ENCODE data around the gene HOGA1.

Gene HOGA1

DNA sequence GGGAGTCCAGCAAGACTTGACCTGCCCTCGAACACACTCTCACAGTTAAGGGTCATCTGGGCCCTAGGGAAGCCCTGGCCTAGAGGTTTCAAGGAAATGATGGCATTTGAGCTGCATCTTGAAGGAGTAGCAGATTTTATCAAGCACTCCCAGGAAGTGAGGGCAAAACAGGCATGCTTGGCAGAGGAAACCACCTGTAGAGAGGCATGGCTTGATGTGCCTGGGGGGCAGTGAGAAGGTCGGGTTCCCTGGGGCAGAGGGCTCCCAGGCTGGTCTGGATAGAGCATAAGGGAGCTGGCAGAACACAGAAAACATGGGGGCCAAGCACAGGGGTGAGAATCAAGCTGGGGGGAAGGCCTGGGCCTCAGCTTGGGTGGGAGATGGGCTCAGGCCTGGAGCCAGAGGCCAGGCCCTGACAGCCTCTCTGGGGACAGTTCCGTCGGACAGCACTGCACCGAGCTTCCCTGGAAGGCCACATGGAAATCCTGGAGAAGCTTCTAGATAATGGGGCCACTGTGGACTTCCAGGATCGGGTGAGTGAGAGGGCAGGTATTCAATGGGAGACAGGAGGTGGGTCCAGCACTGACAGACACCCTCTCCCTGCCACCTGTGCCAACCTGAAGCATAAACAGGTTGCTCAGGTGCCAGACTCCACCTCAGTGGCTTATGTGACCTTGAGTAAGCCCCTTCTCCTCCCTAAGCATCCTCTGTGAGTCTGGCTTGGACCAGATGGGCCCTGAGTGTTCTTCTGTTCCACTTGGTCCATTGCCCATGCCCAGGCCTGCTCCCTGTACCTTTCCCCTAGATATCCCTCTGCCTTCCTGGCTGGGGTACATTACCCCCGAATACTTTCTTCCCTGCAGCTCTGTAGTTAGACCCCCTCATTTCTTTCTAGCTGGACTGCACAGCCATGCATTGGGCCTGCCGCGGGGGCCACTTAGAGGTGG lies 3.5 kb upstream of the HOGA1 start:
- DNase-seq, result no peak

DNA sequence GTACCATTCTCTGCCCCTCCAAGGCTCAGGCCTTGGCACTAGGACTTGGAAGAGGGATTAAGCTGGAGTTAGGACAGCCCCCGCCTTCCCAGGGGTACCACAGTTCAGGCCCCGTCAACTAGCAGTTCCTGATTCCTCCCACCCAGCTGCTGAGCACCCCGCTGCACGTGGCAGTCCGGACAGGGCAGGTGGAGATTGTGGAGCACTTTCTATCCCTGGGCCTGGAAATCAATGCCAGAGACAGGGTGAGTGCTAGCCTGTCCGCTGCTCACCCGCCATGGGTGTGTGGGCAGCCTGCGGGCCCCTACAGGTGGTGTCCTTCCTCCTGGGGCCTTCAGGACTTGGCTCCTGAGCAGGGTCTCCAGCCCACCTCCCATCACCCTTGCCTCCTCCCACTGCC lies 2.0 kb upstream of the HOGA1 start:
- DNase-seq, result no peak

DNA sequence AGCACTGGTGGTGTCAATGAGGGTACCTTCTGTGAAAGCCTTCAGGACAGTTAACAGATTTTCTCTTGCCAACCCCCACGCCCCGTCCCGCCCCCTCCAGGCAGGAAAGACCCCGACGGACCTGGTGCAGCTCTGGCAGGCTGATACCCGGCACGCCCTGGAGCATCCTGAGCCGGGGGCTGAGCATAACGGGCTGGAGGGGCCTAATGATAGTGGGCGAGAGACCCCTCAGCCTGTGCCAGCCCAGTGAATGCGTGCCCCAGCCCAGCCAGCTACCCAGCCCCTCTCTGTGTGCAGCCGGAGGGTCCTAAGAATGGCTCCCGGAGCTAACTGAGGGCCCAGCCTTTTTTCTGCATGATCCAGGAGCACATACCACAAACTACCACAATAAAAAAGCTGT lies 713 bp upstream of the HOGA1 start:
- DNase-seq, result no peak

DNA sequence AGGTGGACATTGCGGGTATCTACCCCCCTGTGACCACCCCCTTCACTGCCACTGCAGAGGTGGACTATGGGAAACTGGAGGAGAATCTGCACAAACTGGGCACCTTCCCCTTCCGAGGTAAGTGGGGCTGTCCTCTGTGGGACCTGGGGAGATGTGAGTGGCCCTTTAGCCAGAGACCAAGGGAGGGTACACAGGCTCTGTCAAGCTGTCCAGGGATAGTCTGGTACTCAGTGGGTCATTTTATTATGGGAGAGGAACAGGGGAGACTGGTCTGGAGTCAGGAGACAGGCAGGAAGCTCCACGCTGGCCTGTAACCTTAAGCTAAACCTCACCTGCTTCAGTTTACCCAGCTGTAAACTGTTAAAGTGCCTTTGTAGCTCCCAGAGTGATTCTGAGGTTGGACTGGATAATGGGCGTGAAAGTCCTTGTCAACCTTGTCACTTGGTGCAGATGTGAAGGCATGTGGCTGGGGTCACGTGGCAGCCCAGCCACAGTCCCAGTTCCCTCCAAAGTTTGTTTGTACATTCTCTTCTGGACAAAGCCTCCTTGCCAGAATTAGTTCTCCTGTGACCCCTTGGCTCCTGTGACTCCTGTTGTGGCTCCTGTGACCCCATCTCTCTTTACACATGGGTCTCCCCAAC lies 729 bp downstream of the HOGA1 start:
- DNase-seq, result no peak

DNA sequence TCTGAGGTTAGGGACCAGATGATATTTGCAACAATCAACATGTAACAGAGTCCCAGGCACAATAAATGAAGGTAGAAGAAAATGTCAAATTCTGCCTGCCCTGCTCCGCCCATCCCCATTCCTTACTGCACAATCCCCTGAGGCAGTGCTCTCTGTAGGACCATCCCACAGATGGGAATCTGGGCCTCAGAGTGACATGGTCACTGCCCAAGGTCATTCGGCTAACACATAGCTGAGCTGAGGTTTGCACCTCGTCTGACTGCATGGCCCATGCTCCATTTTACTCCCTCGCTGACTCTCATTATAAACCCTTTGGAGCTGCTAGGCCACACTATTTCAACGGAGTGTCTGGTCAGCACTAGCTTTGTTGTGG lies 1.2 kb downstream of the HOGA1 start:
- no peak for DNase-seq

DNA sequence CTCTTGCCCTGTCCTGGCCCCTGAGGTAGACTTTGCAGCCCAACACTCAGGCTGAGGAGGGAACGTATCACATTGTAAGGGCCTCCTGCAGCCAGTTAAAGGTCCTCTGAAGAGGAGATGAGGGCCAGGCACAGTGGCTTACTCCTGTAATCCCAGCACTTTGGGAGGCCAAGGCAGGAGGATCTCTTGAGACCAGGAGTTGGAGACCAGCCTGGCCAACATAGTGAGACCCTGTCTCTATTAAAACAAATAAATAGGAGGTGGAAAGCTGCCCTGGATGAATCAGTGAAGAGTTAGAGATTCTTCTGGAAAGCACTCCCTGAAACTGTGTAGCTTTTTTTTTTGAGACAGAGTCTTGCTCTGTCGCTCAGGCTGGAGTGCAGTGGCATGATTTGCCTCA lies 3.0 kb downstream of the HOGA1 start:
- DNase-seq, result no peak

DNA sequence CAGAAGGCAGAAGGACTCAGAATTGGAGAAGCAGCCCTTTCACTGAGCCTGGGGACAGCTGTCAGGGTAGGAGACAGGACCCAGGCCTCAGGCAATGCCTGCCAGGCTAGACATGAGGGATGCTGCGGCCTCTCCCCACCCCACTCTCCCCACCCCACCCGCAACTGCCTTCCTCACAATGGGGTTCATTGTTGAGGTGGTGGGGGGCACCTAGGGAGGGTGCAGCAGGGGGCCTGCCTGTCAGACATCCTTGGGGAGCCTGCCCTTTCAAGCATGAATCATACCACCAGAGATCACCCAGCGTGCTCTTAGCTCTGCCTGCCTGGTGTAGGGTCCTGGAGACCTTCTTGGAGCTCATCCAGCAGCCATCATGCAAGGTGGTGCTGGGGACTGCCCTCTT lies 5.3 kb downstream of the HOGA1 start, which contains the start of gene C10orf62:
Gene C10orf62, plus strand, starts transcription at position 243 of the 400 bp plus-strand sequence. CDS start 177 bp downstream, outside the sequence.
- no peak for DNase-seq

DNA sequence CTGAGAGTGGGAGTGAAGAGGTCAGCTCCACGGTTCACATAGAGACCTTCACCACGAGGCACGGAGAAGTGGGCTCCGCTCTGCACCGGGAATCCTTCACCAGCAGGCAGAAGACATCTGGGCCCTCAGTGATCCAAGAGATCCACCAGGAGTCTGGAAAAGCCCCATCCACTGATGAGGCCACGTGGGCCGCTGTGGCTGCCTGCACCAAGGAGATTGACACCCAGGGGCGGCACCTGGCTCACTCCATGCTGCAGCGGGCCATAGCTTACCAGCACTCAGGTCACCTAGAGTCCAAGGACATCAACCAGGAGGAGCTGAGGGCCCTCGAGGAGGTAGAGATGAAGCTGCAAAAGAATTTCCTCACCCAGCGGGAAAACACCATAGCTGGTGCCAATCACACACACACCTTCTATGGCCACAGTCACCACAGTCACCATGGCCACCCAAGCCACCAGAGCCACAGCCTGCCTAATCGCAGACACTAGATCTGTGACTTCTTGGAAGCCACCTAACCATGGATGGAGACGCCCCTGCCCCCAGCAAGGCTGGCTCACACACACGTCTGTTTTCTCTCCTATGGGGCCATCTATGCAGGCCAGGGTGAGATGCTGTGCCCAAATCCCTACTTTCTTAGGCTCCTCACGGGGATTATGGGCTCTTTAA lies 6.0 kb downstream of the HOGA1 start:
- no peak for DNase-seq

DNA sequence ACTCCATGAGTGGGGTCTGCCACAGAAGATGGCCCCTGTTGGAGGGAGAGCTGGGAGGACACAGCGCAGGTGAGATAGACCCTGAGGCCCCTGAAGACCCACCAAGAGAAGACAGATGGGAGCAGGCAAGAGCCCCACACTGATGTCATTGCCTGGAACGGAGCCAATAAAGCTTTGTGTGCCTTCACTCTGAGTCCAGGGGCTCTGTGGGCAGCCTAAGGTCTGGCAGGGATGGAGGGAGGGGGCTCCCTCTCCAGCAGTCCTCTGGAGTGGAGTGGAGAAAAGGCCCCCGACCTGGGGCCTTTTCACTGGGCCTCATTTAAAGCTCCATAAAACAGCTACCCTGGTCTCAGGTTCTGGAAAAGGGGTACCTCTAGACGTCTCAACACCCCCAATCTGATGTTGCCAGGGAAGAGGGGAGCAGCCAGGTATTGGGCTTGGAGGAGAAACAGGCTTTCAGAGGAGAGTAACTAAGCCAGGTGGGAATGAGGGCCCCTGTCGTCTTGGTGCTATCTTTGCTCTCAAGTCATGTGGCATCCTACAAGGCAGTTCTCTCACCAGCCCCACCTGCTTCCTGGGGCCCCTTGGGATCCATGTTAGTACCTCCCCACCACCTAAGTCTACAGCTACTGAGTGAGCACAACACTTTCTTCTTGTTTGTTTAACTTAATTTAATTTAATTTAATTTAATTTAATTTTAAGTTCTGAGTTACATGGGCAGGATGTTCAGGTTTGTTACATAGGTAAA lies 6.7 kb downstream of the HOGA1 start:
- DNase-seq, result no peak

DNA sequence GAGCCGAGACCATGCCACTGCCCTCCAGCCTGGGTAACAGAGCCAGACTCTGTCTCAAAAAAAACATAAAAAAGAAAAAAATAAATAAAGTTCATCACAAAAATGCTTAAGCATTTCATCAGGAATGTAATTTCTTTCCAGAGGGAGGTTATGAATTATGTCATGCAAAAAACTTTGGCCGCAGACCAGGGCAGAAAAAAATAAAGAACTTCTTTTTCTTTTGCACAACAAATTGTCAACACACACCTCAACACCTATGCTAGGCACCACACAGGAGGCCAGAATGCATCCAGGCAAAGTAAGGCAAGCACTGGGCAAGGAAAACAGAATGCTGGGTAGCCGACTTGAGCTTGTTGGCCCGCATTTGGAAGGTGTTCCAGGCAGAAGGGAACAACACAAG lies 9.2 kb downstream of the HOGA1 start:
- DNase-seq, result no peak

DNA sequence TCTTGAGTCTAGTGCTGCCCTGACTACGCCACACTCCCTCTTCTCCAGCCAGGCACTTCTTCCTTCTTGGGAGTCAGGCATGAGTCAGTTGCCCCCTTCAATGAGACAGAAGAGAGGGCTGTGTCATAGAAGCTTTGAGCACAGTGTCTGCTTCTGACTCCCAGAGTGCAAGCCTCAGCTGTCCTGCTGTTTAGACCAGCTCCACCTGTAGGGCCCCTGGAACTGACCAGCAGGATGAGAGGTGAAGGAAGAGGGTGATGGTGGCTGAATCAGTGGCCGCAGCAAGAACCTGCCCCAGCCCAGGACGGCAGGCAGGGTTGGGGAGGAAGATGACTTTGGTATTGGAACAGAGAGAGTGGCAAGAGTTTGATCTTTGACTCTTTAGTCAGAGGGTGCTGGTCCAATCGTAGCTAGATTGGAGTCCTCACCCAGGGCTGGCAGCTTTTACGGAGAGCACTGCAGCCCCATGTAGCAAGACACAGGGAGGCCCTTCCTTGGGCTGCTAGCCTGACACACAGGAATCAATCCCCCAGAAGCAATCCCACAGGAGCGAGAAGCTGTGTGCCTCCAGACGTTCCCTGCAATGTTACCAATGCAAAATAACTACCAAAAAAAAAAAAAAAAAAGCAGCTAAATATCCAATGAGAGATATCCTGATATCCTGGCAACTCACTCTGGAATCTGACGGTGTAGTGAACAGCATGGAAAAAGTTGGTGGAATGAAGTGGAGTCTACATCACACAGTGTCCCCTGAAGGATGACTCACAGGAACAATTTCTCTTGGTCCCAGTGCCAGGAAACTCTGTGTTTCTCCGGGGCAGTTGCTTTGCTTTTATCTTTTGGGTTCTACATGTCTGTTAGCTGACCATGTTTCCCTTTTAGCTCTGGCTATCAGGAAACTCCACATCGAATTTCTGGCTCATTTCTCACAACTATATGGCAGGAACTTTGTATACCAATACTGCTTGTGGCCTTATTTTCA lies 12.2 kb downstream of the HOGA1 start:
- DNase-seq, result no peak

DNA sequence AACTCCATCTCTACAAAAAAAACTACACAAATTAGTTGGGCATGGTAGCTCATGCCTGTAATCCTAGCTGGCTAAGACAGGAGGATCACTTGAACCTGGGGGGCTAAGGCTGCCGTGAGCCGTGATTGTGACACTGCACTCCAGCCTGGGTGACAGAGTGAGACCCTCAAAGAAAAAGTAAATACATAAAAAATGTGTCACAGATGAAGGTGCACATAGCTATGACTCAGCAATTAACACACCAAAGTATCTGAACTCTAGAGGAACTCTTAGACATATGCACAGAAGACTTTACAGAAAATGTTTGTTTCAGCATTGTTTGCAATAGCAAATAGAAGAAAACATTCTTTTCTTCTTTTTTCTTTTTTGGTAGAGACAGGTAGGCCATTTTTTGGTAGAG lies 13.6 kb downstream of the HOGA1 start:
- DNase-seq, result no peak

DNA sequence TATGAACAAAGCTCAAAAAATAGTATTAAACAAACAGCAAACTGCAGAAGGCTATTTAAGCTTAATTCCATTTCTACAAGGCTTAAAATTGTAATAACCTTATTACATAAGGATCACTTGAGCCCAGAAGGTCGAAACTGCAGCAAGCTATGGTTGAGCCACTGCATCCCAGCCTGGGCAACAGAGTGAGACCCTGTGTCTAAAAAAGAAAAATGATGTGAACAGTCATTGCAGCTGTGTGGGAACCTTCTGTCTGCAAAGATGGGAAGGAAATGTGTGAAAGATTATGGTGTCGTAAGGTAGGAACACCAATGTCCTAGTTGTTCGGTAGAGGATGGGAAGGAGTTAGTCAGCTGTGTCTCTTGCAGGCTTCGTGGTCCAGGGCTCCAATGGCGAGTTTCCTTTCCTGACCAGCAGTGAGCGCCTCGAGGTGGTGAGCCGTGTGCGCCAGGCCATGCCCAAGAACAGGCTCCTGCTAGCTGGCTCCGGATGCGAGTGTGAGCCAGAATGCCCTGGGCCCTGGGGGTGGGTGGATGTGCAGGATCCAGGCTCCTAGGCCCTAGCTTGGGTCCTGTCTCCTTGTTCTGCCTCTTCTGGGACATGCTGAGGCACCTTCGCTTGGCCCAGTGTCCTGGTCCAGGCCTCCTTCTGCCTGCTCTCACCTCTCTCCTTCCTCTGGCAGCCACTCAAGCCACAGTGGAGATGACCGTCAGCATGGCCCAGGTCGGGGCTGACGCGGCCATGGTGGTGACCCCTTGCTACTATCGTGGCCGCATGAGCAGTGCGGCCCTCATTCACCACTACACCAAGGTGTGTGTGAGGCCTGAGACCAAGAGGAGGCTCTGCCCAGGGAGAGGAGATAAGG lies 14.4 kb downstream of the HOGA1 start:
- no peak for DNase-seq

DNA sequence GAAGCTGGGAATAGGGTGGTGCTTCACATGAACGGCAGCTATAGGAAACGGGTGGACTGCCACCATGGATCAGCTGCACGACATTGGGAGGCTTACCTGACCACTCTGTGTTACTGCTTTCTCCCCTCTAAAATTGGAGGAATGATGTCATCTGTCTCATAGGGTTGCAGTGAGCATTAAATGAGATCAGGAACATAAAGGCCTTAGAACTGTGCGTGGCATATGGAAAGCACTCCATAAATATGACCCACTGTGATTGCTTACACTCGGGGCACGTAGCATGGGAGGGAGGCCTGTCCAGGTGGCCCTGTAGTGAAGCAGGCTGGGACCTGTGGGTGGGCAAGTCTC lies 15.1 kb downstream of the HOGA1 start:
- no peak for DNase-seq

DNA sequence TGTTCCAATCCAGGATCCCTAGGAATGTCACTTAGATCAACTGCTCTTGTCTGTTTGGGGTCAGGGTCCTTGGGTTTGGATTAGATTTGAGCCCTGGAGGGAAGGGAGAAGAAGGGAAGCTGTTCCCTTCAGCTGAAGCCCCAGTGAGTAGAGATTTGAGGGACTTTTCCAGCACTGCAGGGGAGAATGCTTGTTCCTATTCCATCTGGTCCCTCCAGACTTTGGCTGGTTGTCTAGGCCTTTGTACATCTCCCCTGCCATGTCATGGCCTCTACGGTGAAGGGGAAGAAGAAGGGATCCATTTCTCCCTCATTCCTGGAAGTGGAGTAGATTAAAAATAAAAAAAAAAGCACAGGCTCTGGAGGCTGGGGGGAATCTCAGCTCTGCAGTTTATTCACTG lies 16.4 kb downstream of the HOGA1 start:
- no peak for DNase-seq

DNA sequence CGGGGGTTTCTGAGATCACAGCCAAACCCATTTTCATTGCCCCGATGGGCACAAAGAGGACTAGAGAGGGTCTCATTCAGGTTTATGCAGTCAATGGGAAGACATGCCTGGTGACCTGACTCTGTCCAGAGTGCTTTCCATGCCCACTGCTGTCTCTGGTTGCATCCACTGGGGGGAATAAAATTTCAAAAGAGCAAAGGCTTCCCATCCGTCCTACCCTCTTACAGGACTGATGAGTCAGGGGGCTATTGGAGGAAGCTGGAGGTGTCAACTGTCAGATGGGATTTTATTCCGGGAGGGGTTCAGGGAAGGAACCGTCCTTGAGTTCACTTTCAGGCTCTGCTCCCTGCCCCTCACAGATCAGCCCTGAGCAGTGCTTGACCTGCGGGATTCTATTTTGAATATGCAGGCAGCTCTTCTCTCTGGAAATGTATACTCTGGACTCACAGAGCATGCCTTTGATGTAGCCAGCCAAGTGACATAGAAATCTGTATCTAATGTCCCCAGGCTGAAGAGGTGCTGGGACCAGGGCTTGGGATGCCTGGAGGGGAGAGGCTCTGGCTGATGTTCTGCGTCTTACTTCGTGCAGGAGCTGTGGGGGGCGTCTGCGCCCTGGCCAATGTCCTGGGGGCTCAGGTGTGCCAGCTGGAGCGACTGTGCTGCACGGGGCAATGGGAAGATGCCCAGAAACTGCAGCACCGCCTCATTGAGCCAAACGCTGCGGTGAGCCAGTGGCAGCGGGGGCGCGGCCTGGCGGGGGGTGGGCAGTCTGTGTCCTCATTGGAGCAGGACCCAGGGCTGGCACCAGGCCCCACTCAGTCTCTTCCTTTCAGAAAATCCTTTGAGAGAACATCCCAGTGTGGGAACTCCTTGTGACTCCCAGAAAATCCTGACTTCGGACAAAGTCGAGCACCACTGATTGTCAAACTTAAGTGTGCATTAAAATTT lies 17.4 kb downstream of the HOGA1 start:
- DNase-seq, result no peak

DNA sequence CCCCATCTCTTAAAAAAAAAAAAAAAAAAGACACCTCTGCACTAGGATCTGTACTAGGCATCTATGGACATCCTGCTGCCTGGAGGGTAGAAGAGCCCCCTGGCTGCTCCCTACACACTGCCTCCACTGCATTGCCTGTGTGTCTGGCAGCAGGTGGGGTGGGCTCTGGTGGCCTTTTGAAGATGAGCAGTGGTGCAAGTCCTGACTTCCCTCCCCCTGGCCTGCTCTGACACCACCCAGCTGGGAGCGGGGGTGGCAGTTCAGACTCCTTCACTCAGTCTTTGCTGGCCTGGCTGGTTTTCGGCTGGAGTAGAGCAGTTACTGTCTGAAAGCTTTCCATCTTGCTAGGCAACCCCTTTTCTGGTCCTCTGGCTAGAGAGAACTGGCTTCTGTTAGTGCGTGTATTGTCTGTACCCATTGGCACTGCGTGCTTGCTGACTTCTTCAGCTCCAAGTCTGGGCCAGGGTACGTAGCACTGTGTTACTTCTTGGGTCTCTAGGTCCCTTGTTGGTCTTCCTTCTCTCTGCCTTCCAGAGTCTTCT lies 23.0 kb downstream of the HOGA1 start:
- DNase-seq, result no peak

DNA sequence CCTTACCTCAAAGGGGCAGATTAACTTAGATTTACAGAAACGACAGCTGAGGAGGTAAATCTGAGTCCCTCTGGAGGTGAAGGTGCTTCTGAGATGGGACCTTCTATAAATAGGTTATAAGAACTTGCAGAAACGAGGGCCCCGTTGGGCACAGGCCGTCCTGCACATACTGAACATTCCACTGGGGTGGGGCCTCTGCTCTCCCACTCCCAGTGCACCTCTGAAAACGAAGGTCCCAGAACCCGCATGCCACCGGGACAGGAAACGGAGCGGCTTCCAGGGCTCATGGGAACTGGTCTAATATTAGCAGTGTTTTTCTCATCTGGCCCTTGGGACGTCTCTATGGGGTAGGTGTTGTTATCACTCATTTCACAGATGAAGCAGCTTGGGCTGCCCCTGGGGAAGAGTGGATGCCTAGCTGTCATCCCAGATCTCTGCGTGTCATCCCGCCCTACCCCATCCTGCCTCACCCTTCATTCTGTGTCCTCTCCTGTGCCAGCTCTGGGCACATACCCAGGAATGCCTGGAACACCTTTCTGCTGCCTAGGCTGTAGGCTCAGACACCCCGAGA lies 24.9 kb downstream of the HOGA1 start:
- no peak for DNase-seq

DNA sequence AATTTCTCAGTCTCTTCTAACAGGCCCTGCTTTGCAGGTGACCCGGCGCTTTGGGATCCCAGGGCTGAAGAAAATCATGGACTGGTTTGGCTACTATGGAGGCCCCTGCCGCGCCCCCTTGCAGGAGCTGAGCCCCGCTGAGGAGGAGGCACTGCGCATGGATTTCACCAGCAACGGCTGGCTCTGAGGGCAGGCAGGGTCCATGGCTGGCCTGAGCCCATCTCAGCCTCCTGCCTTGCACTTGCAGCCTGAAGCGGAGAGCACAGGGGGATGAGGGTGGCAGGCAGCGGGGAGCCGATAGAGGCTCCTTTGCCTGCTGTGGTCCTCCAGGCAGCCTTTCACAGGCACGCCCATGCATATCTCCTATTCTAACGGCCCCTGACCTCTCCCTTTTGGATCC lies 27.3 kb downstream of the HOGA1 start:
- no peak for DNase-seq
